GM12878 (cell line): ENCODE data around the gene R3HDM2.

Experiments used
- EGR1 ChIP-seq, 2 experiments: IDR thresholded peaks; 1 replicate in 1 of 2; 2 replicates in 1 of 2; pipeline ENCODE4 v1.6.1; 2011 to 2012; ENCODE audit warnings: low read depth in 2 of 2, low read length in 2 of 2, borderline replicate concordance in 1 of 2, mild to moderate bottlenecking in 1 of 2, moderate library complexity in 1 of 2
- EP300 ChIP-seq, 2 experiments: fragments of 150-350 bp in 1 of 2; IDR thresholded peaks; 2 replicates each; pipeline ENCODE4 v1.6.1; 2011 to 2012; ENCODE audit warnings: low read depth in 2 of 2, low read length in 2 of 2, borderline replicate concordance in 1 of 2, improper control_type of control experiment in 1 of 2, inconsistent platforms in 1 of 2; ENCODE audit not compliant: control insufficient read depth in 1 of 2
- NRF1 ChIP-seq: conservative IDR thresholded peaks from 2 replicates; pipeline ENCODE4 v1.6.1; 2011; ENCODE audit warnings: mild to moderate bottlenecking, low read depth, low read length, improper control_type of control experiment
- POLR2A ChIP-seq: IDR thresholded peaks from 2 replicates; pipeline ENCODE4 v1.6.1; 2011; ENCODE audit warnings: low read depth, mild to moderate bottlenecking, low read length
- RAD21 ChIP-seq: IDR thresholded peaks from 2 replicates; pipeline ENCODE4 v1.6.1; 2011; ENCODE audit warnings: mild to moderate bottlenecking, low read depth, low read length, moderate library complexity; ENCODE audit not compliant: insufficient read depth
- SRF ChIP-seq, 2 experiments: IDR thresholded peaks; 2 replicates each; pipeline ENCODE4 v1.6.1; 2011; ENCODE audit warnings: low read depth in 2 of 2, low read length in 2 of 2, mild to moderate bottlenecking in 1 of 2, moderate library complexity in 1 of 2
- YY1 ChIP-seq: IDR thresholded peaks from 2 replicates; pipeline ENCODE4 v1.6.1; 2011; ENCODE audit warnings: low read depth, mild to moderate bottlenecking, low read length
- TF ChIP-seq, protein P1 (sequence below), 3 experiments: IDR thresholded peaks in 2 of 3; conservative IDR thresholded peaks in 1 of 3; 2 replicates each; pipeline ENCODE4 v1.5.1; 2011; ENCODE audit warnings: low read depth in 3 of 3, low read length in 3 of 3, mild to moderate bottlenecking in 3 of 3, control low read depth in 2 of 3, moderate library complexity in 2 of 3, inconsistent platforms in 1 of 3, mixed read lengths in 1 of 3; ENCODE audit not compliant: control insufficient read depth in 2 of 3, insufficient read depth in 1 of 3; ENCODE audit errors: extremely low read depth in 1 of 3
- TF ChIP-seq, protein P2 (sequence below): IDR thresholded peaks from 2 replicates; pipeline ENCODE4 v1.6.1; 2011; ENCODE audit warnings: low read depth, low read length, improper control_type of control experiment, borderline replicate concordance
- TF ChIP-seq, protein P3 (sequence below): IDR thresholded peaks from 2 replicates; pipeline ENCODE4 v1.6.1; 2012; ENCODE audit warnings: low read depth, low read length, improper control_type of control experiment
- TF ChIP-seq, protein P4 (sequence below): fragments of 450-650 bp; IDR thresholded peaks from 2 replicates; pipeline ENCODE4 v1.6.1; 2014; ENCODE audit warnings: mild to moderate bottlenecking

DNA sequence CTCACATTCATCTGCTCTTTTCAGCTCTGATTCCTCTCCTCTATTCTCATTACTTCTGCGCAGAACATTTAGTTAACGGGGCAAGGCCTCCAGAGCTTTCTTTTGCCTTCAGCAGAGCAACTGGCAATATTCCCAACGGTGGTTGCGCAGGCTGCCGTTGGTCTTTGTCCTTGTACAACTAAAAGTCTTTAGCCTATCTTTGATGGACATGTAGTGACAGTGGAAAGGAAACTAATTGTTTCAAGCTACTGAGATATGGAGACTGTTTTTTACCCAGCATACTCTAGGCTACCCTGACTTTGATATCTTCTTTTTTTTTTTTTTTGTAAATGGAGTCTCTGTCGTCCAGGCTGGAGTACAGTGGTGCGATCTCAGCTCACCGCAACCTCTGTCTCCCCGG lies 12.6 kb downstream of the R3HDM2 start:
- TF ChIP-seq, protein P1, sequence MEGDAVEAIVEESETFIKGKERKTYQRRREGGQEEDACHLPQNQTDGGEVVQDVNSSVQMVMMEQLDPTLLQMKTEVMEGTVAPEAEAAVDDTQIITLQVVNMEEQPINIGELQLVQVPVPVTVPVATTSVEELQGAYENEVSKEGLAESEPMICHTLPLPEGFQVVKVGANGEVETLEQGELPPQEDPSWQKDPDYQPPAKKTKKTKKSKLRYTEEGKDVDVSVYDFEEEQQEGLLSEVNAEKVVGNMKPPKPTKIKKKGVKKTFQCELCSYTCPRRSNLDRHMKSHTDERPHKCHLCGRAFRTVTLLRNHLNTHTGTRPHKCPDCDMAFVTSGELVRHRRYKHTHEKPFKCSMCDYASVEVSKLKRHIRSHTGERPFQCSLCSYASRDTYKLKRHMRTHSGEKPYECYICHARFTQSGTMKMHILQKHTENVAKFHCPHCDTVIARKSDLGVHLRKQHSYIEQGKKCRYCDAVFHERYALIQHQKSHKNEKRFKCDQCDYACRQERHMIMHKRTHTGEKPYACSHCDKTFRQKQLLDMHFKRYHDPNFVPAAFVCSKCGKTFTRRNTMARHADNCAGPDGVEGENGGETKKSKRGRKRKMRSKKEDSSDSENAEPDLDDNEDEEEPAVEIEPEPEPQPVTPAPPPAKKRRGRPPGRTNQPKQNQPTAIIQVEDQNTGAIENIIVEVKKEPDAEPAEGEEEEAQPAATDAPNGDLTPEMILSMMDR (IDR thresholded peaks at IDR 0.05 in 2 of 3, conservative IDR thresholded peaks at IDR 0.05 in 1 of 3; ENCODE audit: control insufficient read depth in 2 of 3, extremely low read depth in 1 of 3, insufficient read depth in 1 of 3, low read depth in 3 of 3, low read length in 3 of 3): no peak
- TF ChIP-seq RAD21: no peak
- TF ChIP-seq EGR1 (IDR thresholded peaks at IDR 0.05; ENCODE audit: borderline replicate concordance in 1 of 2, low read depth in 2 of 2, low read length in 2 of 2): no peak
- no peak for TF ChIP-seq EP300 (IDR thresholded peaks at IDR 0.05; ENCODE audit: borderline replicate concordance in 1 of 2, control insufficient read depth in 1 of 2, low read depth in 2 of 2, low read length in 2 of 2)
- TF ChIP-seq YY1: no peak
- TF ChIP-seq, protein P2, sequence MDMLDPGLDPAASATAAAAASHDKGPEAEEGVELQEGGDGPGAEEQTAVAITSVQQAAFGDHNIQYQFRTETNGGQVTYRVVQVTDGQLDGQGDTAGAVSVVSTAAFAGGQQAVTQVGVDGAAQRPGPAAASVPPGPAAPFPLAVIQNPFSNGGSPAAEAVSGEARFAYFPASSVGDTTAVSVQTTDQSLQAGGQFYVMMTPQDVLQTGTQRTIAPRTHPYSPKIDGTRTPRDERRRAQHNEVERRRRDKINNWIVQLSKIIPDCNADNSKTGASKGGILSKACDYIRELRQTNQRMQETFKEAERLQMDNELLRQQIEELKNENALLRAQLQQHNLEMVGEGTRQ: no peak
- no peak for TF ChIP-seq POLR2A
- TF ChIP-seq, protein P3, sequence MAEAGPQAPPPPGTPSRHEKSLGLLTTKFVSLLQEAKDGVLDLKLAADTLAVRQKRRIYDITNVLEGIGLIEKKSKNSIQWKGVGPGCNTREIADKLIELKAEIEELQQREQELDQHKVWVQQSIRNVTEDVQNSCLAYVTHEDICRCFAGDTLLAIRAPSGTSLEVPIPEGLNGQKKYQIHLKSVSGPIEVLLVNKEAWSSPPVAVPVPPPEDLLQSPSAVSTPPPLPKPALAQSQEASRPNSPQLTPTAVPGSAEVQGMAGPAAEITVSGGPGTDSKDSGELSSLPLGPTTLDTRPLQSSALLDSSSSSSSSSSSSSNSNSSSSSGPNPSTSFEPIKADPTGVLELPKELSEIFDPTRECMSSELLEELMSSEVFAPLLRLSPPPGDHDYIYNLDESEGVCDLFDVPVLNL: no peak
- no peak for TF ChIP-seq NRF1
- TF ChIP-seq, protein P4, sequence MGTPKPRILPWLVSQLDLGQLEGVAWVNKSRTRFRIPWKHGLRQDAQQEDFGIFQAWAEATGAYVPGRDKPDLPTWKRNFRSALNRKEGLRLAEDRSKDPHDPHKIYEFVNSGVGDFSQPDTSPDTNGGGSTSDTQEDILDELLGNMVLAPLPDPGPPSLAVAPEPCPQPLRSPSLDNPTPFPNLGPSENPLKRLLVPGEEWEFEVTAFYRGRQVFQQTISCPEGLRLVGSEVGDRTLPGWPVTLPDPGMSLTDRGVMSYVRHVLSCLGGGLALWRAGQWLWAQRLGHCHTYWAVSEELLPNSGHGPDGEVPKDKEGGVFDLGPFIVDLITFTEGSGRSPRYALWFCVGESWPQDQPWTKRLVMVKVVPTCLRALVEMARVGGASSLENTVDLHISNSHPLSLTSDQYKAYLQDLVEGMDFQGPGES: no peak
- TF ChIP-seq SRF (IDR thresholded peaks at IDR 0.05; ENCODE audit: low read depth in 2 of 2, low read length in 2 of 2): no peak
